Mesenchymal stem cell (in vitro differentiated cells and primary cell): ENCODE data around the gene PHTF2.
A peak's percentile ranks its signal among the peaks of the same experiment; 100 is the strongest.

Experiments
- DNase-seq: peaks from one replicate; pipeline ENCODE4 v3.0.0-alpha.2; 2013
- H2AFZ ChIP-seq: one replicate; pipeline ENCODE4 v1.6.1; 2013; ENCODE audit warnings: low read depth, mild to moderate bottlenecking, control low read depth, inconsistent platforms, low read length, moderate library complexity
- H2AK5ac ChIP-seq: 2 replicates; pipeline ENCODE4 v1.6.1; 2013; ENCODE audit warnings: low read length, moderate library complexity, mild to moderate bottlenecking, inconsistent platforms; ENCODE audit not compliant: severe bottlenecking
- H2BK120ac ChIP-seq: one replicate; pipeline ENCODE4 v1.6.1; 2013; ENCODE audit warnings: low read depth, mild to moderate bottlenecking, inconsistent platforms, low read length, moderate library complexity
- H2BK12ac ChIP-seq, 2 experiments: one replicate each; pipeline ENCODE4 v1.6.1; 2013; ENCODE audit warnings: inconsistent platforms in 2 of 2, low read length in 2 of 2, mild to moderate bottlenecking in 2 of 2, moderate library complexity in 2 of 2, control low read depth in 1 of 2
- H2BK15ac ChIP-seq: one replicate; pipeline ENCODE4 v1.6.1; 2013; ENCODE audit warnings: mild to moderate bottlenecking, low read depth, inconsistent platforms; ENCODE audit not compliant: poor library complexity, severe bottlenecking
- H2BK5ac ChIP-seq: 2 replicates; pipeline ENCODE4 v1.6.1; 2013; ENCODE audit warnings: low read depth, mild to moderate bottlenecking, low read length, control low read depth, inconsistent platforms; ENCODE audit not compliant: poor library complexity, severe bottlenecking
- H3K14ac ChIP-seq, 2 experiments: one replicate each; pipeline ENCODE4 v1.6.1; 2013; ENCODE audit warnings: inconsistent platforms in 2 of 2, low read length in 2 of 2, control low read depth in 1 of 2, mild to moderate bottlenecking in 1 of 2, moderate library complexity in 1 of 2
- H3K18ac ChIP-seq, 2 experiments: one replicate each; pipeline ENCODE4 v1.6.1; 2013; ENCODE audit warnings: inconsistent platforms in 2 of 2, low read length in 2 of 2, control low read depth in 1 of 2, low read depth in 1 of 2, mild to moderate bottlenecking in 1 of 2
- H3K23ac ChIP-seq, 2 experiments: one replicate each; pipeline ENCODE4 v1.6.1; 2013; ENCODE audit warnings: inconsistent platforms in 2 of 2, low read length in 2 of 2, mild to moderate bottlenecking in 2 of 2, moderate library complexity in 2 of 2, control low read depth in 1 of 2
- H3K27ac ChIP-seq: 2 replicates; pipeline ENCODE4 v1.5.1; 2013; ENCODE audit warnings: mild to moderate bottlenecking, moderate library complexity, low read length, control low read depth, inconsistent platforms; ENCODE audit not compliant: poor library complexity, severe bottlenecking
- H3K27me3 ChIP-seq, 2 experiments: 2 replicates each; pipeline versions ENCODE4 v1.6.1 to v1.7.0; 2013; ENCODE audit warnings: low read length in 2 of 2, mild to moderate bottlenecking in 2 of 2, moderate library complexity in 2 of 2, control low read depth in 1 of 2, inconsistent platforms in 1 of 2; ENCODE audit not compliant: control insufficient read depth in 1 of 2, insufficient read depth in 1 of 2
- H3K36me3 ChIP-seq, 2 experiments: 2 replicates each; pipeline versions ENCODE4 v1.6.1 to v1.7.0; 2013; ENCODE audit warnings: low read length in 2 of 2, control low read depth in 1 of 2, inconsistent platforms in 1 of 2, low read depth in 1 of 2, mild to moderate bottlenecking in 1 of 2; ENCODE audit not compliant: insufficient read depth in 2 of 2, control insufficient read depth in 1 of 2
- H3K4ac ChIP-seq, 2 experiments: one replicate each; pipeline ENCODE4 v1.6.1; 2013; ENCODE audit warnings: inconsistent platforms in 2 of 2, low read length in 2 of 2, mild to moderate bottlenecking in 2 of 2, moderate library complexity in 2 of 2, control low read depth in 1 of 2, low read depth in 1 of 2
- H3K4me1 ChIP-seq: 2 replicates; pipeline ENCODE4 v1.6.1; 2013; ENCODE audit warnings: low read depth, low read length, control low read depth; ENCODE audit not compliant: control insufficient read depth, insufficient read depth
- H3K4me2 ChIP-seq: 2 replicates; pipeline ENCODE4 v1.6.1; 2013; ENCODE audit warnings: low read length, mild to moderate bottlenecking, inconsistent platforms; ENCODE audit not compliant: poor library complexity, severe bottlenecking
- H3K4me3 ChIP-seq, 2 experiments: 2 replicates each; pipeline versions ENCODE4 v1.5.1 to v1.7.0; 2013; ENCODE audit warnings: low read length in 2 of 2, mild to moderate bottlenecking in 2 of 2, control low read depth in 1 of 2, low read depth in 1 of 2; ENCODE audit not compliant: insufficient read depth in 1 of 2
- H3K79me1 ChIP-seq: replicated peaks from 2 replicates; pipeline ENCODE4 v1.6.1; 2013; ENCODE audit warnings: mild to moderate bottlenecking, control low read depth, low read length, inconsistent platforms; ENCODE audit not compliant: poor library complexity, severe bottlenecking
- H3K9ac ChIP-seq: 2 replicates; pipeline ENCODE4 v1.7.0; 2013; ENCODE audit warnings: mild to moderate bottlenecking, low read length, moderate library complexity
- H3K9me3 ChIP-seq: 2 replicates; pipeline ENCODE4 v1.7.0; 2013; ENCODE audit warnings: mild to moderate bottlenecking, low read length; ENCODE audit not compliant: control insufficient read depth
- H4K8ac ChIP-seq: one replicate; pipeline ENCODE4 v1.6.1; 2013; ENCODE audit warnings: inconsistent platforms, mild to moderate bottlenecking, low read length, moderate library complexity
- H4K91ac ChIP-seq: one replicate; pipeline ENCODE4 v1.6.1; 2013; ENCODE audit warnings: mild to moderate bottlenecking, low read length, inconsistent platforms
- WGBS: methylation state at CpG from one replicate; pipeline ENCODE4 v1.1.7; 2013; ENCODE audit warnings: mixed read lengths; 5-methylcytosine and 5-hydroxymethylcytosine counted together

Gene PHTF2

DNA sequence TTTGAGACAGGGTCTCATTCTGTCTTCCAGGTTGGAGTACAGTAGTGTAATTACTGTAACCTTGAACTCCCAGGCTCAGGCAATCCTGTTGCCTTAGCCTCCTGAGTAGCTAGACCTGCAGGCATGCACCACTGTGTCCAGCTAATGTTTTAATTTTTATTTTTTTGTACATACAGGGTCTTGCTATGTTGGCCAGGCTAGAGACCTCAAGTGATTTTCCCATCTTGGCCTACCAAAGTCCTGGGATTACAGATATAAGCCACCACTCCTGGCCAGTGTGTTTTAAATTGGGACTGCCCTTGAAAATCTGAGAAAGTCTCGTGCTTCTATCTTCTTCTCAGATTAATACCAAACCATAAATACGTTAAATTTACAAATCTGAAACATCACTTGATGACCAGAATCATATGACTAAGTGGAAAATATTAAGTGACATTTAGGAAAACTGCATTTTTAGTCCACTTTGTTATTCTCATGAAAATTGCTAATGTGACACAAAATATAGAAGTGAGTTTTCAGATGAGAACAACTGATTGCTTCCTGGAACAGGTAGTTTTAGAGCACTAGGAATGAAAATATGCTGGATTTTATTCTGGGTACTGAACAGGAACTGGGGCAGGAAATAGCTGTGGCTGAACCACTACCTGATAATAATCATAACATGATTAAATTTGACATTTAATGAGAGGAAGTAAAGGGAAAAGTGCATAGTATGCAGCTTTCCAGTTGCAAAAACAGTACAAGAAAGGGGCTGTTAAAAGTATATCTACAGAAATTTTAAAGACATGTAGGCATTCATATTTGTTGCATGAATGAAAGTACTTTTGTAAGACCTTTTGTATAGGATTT, 4.2 kb downstream of the PHTF2 start:
- DNase-seq, result no peak
- Histone ChIP-seq H4K8ac (no peak overlapping the region), H2AFZ (no peak overlapping the region), H2BK12ac (no peak overlapping the region), H2BK5ac (no peak overlapping the region), H3K18ac (no peak overlapping the region), H2BK120ac (no peak overlapping the region), H3K36me3 (no peaks in the 10 kb centered on the region), H3K23ac (no peak overlapping the region), H2BK15ac (no peak overlapping the region), H3K4me1 (peaks cover 1% of the 10 kb centered on the region), H3K9me3 (peaks cover 17% of the 10 kb centered on the region), H4K91ac (no peak overlapping the region), H3K4me2 (no peak overlapping the region), H2AK5ac (no peak overlapping the region), H3K14ac (no peak overlapping the region), H3K27ac (no peak overlapping the region), H3K4ac (no peak overlapping the region), H3K79me1 (peaks cover 11% of the 10 kb centered on the region), H3K4me3 (no peak overlapping the region), H3K27me3 (no peaks in the 10 kb centered on the region), H3K9ac (no peak overlapping the region)
- WGBS, result 100% methylated on average over 1 of the region's 2 CpGs

DNA sequence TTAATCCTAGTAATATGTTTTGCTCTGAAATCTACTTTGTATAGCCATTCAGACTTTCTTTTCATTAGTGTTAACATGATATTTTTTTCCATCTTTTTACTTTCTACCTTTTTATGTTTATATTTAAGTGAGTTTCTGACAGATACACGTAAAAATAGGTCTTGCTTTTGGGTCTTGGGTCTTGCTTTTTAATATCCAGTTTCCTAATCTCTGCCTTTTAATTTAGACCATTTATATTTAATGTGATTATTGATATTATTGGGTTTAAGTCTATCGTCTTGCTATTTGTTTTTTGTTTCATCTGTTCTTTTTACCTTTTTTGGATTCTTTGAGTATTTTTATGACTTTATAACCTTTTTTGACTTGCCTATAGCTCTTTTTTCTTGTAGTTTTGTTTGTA, 7.9 kb downstream of the PHTF2 start:
- no peaks in the 10 kb centered on the region for H3K4me1 ChIP-seq
- no peaks in the 10 kb centered on the region for H3K36me3 ChIP-seq
- WGBS, result no CpG with 5 or more reads among the region's 2 CpGs
- no peak overlapping the region for H3K9ac ChIP-seq
- DNase-seq, result no peak
- no peak overlapping the region for H2BK12ac ChIP-seq
- no peak overlapping the region for H4K8ac ChIP-seq
- no peak overlapping the region for H3K4me3 ChIP-seq
- no peak overlapping the region for H3K18ac ChIP-seq
- H3K79me1 ChIP-seq, result peaks cover 8% of the 10 kb centered on the region
- no peaks in the 10 kb centered on the region for H3K27me3 ChIP-seq
- H3K4me2 ChIP-seq, result no peak overlapping the region
- peaks cover 27% of the 10 kb centered on the region for H3K9me3 ChIP-seq
- H2AFZ ChIP-seq, result no peak overlapping the region
- H2BK15ac ChIP-seq, result no peak overlapping the region
- no peak overlapping the region for H4K91ac ChIP-seq
- no peak overlapping the region for H3K14ac ChIP-seq
- no peak overlapping the region for H3K23ac ChIP-seq
- H3K27ac ChIP-seq, result no peak overlapping the region
- H2BK120ac ChIP-seq, result no peak overlapping the region
- no peak overlapping the region for H2AK5ac ChIP-seq
- no peak overlapping the region for H3K4ac ChIP-seq
- H2BK5ac ChIP-seq, result no peak overlapping the region

DNA sequence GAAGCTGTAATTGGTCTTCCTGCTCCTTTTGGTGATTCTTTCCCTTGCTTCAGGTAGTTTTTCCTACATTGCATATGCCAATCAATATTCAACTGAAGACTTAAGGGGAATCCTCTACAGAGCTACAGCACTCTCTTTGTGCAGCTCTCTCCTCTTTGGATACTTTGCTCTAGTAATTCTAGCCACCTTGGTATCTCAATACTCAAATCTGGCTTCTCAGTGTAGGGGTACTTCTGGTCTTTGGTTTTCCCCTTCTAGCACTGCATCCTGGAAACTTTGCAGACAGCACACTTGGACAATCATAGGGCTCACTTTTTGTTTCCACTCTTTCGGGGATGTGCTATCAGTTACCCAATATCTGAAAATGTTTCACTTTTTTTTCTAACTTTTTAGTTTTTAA, 9.9 kb downstream of the PHTF2 start:
- no CpG with 5 or more reads among the region's 1 CpG for WGBS

GRCh38 chr7:77811516-77812289, 13.1 kb downstream of the PHTF2 start:
- 81% methylated on average over 2 of the region's 2 CpGs for WGBS
- Histone ChIP-seq H2BK12ac (no peak overlapping the region), H2BK120ac (no peak overlapping the region), H2AFZ (no peak overlapping the region), H3K27ac (no peak overlapping the region), H2AK5ac (no peak overlapping the region), H3K27me3 (no peaks in the 10 kb centered on the region), H3K36me3 (peaks cover 0 to 4% of the 10 kb centered on the region in 2 experiments), H3K4me2 (no peak overlapping the region), H2BK5ac (no peak overlapping the region), H3K9me3 (peaks cover 20% of the 10 kb centered on the region), H3K4me1 (no peaks in the 10 kb centered on the region), H3K9ac (peak overlapping the region; percentile 57), H3K4me3 (peak overlapping the region in 1 of 2 experiments; percentile 1), H3K18ac (no peak overlapping the region), H3K79me1 (peaks cover 12% of the 10 kb centered on the region), H3K23ac (no peak overlapping the region), H4K8ac (no peak overlapping the region), H4K91ac (no peak overlapping the region), H3K14ac (no peak overlapping the region), H2BK15ac (no peak overlapping the region), H3K4ac (no peak overlapping the region)
- no peak for DNase-seq

More for the DNA sequence above, 9.9 kb downstream of the PHTF2 start:
- no peaks in the 10 kb centered on the region for H3K36me3 ChIP-seq
- no peak overlapping the region for H3K27ac ChIP-seq
- H2BK12ac ChIP-seq, result no peak overlapping the region
- H2AK5ac ChIP-seq, result no peak overlapping the region
- no peak overlapping the region for H4K8ac ChIP-seq
- DNase-seq, result no peak
- H3K4ac ChIP-seq, result no peak overlapping the region
- no peak overlapping the region for H2BK120ac ChIP-seq
- H2BK15ac ChIP-seq, result no peak overlapping the region
- H2AFZ ChIP-seq, result no peak overlapping the region
- H3K4me3 ChIP-seq, result no peak overlapping the region
- H3K27me3 ChIP-seq, result no peaks in the 10 kb centered on the region
- H3K9ac ChIP-seq, result no peak overlapping the region
- H3K18ac ChIP-seq, result no peak overlapping the region
- no peaks in the 10 kb centered on the region for H3K4me1 ChIP-seq
- no peak overlapping the region for H3K14ac ChIP-seq
- H4K91ac ChIP-seq, result no peak overlapping the region
- H2BK5ac ChIP-seq, result no peak overlapping the region
- H3K23ac ChIP-seq, result no peak overlapping the region
- peaks cover 7% of the 10 kb centered on the region for H3K79me1 ChIP-seq
- no peak overlapping the region for H3K4me2 ChIP-seq
- H3K9me3 ChIP-seq, result peaks cover 27% of the 10 kb centered on the region
